Measurements from ENCODE around the gene CNTNAP2.
"Not testable (repeated sequence)": the region's sequence is repeated elsewhere in the genome, so short reads cannot be mapped to it uniquely, and the experiment has no call there.

The CNTNAP2 gene

GRCh38 chr7:148437043-148437442, 2320.4 kb downstream of the CNTNAP2 start:
- in situ Hi-C loops (cut with HindIII; ENCODE audit: low sequenced_read_pairs): no loop called here

DNA sequence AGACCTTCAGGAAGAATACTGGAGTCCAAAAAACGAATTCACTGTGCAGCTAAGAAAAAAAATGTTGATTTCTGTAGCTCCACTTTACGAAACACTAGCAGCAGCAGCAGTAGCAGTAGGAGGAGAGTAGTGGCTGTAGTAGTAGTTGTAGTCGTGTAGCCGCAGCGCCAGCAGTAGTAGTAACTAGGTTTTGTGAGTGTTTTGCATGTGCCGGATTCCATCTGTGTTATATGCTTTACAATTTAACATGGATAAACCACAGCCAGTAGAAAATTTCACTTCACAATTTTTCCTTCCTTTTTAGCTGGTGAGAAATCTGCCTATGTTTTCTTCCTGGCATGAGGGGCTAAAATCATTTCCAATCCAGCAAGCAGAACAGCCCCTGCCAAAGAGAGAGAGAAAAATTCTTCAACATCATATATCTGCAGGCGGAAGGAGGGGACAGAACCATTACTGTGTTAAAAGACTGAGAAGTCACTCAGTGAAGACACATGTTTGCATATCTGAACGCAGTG, 2325.6 kb downstream of the CNTNAP2 start:
- in situ Hi-C loops (cut with HindIII; ENCODE audit: low sequenced_read_pairs): no loop called here

DNA sequence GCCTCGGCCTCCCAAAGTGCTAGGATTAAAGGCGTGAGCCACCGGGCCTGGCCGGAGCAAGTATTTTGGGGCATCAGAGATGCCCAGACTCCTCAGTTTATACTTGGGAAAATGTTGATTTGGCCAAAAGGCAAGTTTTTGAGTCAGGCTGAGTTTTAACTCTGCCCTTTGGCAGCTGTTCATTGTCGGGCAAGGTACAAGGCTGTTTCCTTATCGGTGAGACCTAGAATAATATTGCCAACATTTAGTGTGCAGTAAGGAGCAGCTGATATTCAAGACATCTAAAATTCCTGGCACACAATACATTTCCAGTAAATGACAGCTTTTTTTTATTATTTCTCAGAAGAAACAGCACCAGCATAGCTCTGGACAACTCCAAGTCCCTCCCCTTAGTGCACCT, 2326.3 kb downstream of the CNTNAP2 start:
- in situ Hi-C loops (cut with HindIII; ENCODE audit: low sequenced_read_pairs): no loop called here

GRCh38 chr7:148445260-148446044, 2328.9 kb downstream of the CNTNAP2 start:
- in situ Hi-C loops (cut with HindIII; ENCODE audit: low sequenced_read_pairs): no loop called here

GRCh38 chr7:148447221-148447849, 2330.7 kb downstream of the CNTNAP2 start:
- in situ Hi-C loops (cut with HindIII; ENCODE audit: low sequenced_read_pairs): no loop called here

- in situ Hi-C loops (cut with HindIII; ENCODE audit: low sequenced_read_pairs): not testable (repeated sequence)
Measured at GRCh38 chr7:148451526-148451925, 2334.9 kb downstream of the CNTNAP2 start.

DNA sequence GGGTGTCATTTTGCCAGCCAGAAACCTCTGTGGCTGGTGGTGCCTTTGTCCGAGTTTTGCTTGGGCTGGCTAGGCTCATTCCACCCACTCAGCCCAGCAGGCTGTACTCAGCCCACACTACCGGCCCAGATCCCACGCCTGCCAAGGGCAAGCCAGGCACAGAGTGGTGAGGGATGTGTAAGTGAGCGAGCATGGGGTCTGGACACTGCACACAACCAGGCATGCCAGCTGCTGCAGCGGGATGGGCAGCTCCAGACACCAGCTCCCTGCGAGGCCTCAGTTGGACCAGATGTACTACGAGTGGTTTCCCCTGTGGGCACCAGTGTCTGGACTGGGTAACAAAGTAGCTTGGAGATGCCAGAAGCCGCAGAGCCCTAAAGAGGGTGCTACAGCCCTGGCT, 2339.8 kb downstream of the CNTNAP2 start:
- in situ Hi-C loops (cut with HindIII; ENCODE audit: low sequenced_read_pairs): no loop called here

DNA sequence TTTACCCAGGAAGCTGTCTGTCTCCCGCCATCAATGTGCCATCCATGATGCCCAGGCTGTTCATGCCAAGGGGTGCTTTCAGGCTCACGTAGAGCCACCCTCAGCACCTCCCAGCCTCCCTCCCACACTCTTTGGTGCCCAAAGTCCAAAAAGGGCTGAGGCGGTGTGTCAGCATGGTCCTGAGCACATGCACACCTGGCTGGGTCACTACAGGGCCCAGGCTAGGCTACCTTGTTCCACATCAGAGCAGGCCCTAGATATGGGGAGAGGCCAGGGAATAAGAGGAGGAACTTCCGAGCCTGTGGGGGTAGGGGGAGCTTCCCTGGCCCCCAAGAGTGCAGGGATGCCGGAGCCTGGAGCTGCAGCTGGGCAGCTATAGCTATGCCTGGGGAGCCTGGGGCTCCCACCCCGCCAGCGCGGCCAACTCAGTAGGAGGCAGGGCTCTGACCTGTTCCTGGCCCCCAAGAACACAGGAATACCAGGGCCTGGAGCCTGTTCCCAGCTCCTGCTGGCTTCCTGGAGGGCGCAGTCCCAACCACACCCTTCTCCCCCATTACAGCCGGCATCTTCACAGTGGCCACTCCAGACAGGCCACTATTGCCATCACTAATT, 2340.8 kb downstream of the CNTNAP2 start:
- in situ Hi-C loops (cut with HindIII; ENCODE audit: low sequenced_read_pairs): no loop called here

DNA sequence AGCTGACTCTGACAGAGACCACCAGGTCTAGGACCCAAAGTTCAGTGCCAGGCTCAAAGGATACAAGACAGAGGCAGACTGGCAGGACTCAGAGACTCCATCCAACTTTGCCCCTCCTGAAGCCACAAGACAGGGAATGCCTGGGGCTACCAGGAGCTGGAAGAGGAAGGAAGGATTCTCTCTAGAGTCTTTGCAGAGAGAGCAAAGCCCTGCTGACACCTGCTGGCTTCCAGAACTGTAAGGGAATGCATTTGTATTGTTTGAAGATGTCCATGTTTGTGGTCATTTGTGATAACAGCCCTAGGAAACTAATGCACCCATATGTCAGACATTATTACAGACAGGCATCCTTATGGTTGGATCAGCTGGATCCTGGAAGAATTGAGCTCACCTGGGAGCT, 2341.7 kb downstream of the CNTNAP2 start:
- in situ Hi-C loops (cut with HindIII; ENCODE audit: low sequenced_read_pairs): no loop called here

DNA sequence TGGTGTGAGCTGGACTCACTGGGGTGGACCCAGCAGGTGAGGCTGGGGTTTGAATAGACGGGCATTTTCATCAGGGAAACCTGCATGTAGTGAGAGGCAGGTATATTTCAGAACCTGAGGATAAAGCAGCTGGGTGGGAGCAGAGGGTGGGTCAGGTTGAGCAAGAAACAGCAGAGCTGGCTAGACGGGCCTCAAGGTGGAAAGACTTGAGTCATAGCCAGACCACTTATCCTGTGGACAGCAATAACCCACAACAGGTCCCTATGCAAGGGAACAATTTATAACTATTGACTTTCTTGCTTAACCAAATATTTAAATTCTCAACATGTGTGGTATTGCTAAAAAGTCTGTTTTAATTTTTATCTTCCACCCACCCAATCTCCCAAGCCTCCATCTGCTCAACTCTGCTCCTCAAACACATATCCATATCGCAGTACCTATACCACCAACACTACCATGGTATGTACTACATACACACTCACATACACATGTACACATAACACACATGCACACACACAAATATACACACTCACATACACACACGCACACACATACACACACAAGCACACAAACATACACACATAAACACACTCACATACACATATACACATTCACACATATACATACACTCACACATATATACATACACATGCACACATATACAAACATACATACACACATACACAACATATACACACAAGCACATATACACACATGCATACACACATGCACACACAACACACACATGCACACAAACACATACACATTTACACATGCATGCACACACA, 2345.0 kb downstream of the CNTNAP2 start:
- in situ Hi-C loops (cut with HindIII; ENCODE audit: low sequenced_read_pairs): no loop called here

DNA sequence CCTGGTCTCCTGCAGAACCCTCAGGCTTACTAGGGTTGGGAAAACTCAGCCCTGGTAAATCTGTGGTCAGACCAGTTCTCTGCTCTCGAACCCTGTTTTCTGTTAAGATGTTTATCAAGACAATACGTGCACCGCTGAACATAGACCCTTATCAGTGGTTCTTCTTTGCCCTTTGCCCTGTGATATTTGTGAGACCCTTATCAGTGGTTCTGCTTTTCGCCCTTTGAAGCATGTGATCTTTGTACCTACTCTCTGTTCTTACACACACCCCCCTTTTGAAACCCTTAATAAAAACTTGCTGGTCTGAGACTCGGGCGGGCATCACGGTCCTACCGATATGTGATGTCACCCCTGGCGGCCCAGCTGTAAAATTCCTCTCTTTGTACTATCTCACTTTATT, 2346.2 kb downstream of the CNTNAP2 start:
- in situ Hi-C loops (cut with HindIII; ENCODE audit: low sequenced_read_pairs): not testable (repeated sequence)

- in situ Hi-C loops (cut with HindIII; ENCODE audit: low sequenced_read_pairs): no loop called here
Measured at GRCh38 chr7:148463210-148463609, 2346.6 kb downstream of the CNTNAP2 start.

DNA sequence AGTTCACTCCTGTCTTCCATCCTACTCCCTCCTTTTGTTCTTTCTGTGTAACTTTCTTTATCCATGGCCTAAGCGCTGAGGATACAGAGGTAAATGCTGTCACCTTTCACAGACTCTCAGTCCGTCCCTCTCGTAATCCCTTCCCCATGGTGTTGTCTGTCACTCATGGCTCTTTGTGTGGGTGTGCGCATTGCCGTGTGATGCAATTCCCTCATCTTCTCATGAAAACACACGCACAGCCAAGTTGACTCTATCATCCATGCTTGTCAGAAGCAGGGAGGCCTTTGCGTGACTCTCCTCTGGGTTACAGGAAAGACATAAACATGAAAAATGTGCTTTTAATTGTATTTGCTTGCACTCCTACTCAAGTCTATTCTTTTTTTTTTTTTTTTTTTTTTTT, 2348.3 kb downstream of the CNTNAP2 start:
- in situ Hi-C loops (cut with HindIII; ENCODE audit: low sequenced_read_pairs): no loop called here

DNA sequence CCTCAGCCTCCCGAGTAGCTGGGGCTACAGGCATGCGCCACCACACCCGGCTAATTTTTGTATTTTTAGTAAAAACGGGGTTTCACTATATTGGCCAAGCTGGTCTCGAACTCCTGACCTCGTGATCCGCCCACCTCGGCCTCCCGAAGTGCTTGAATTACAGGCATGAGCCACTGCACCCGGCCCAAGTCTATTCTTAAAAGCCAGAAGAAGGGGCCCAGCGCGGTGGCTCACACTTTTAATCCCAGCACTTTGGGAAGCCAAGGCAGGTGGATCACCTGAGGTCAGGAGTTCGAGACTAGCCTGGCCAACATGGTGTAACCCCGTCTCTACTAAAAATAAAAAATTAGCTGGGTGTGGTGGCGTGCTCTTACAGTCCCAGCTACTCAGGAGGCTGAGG, 2348.8 kb downstream of the CNTNAP2 start:
- in situ Hi-C loops (cut with HindIII; ENCODE audit: low sequenced_read_pairs): not testable (repeated sequence)

- in situ Hi-C loops (cut with HindIII; ENCODE audit: low sequenced_read_pairs): no loop called here
Measured at GRCh38 chr7:148466120-148466519, 2349.5 kb downstream of the CNTNAP2 start.

GRCh38 chr7:148468700-148469098, 2352.1 kb downstream of the CNTNAP2 start:
- in situ Hi-C loops (cut with HindIII; ENCODE audit: low sequenced_read_pairs): no loop called here
